Peyer's patch (tissue), 4 donors: ENCODE results near the gene GTF3C5. TPM values are rescaled to one million over a fixed set of nuclear protein-coding genes. Genes with fewer than 3 reads are reported as not detected.
"Not testable (repeated sequence)": the region's sequence is repeated elsewhere in the genome, so short reads cannot be mapped to it uniquely, and the experiment has no call there.

Source experiments
- DNase-seq, 3 donors: peaks; one replicate each; pipeline ENCODE4 v3.0.0-alpha.2; 2017 to 2019
- H3K27ac ChIP-seq, 4 donors: fragments of 200-600 bp; sonication (generic); one replicate each; pipeline ENCODE4 v1.5.1; 2016 to 2019
- H3K27me3 ChIP-seq, 2 donors: fragments of 200-600 bp; sonication (generic); one replicate each; pipeline ENCODE4 v1.5.1; 2019
- H3K36me3 ChIP-seq, 3 donors: fragments of 200-600 bp; sonication (generic); one replicate each; pipeline ENCODE4 v1.5.1; 2016 to 2019
- H3K4me1 ChIP-seq, 4 donors: fragments of 200-600 bp; sonication (generic); one replicate each; pipeline ENCODE4 v1.5.1; 2016 to 2019
- H3K4me3 ChIP-seq, 4 donors: fragments of 200-600 bp; sonication (generic); 1 replicate in 3 of 4; 2 replicates in 1 of 4; pipeline ENCODE4 v1.5.1; 2016 to 2019; ENCODE audit warnings: mild to moderate bottlenecking in 1 of 4
- H3K9me3 ChIP-seq, 4 donors: fragments of 200-600 bp; sonication (generic); one replicate each; pipeline ENCODE4 v1.5.1; 2016 to 2019; ENCODE audit warnings: mild to moderate bottlenecking in 1 of 4
- POLR2A ChIP-seq, 2 donors: fragments of 450-650 bp; IDR thresholded peaks; one replicate each; pipeline ENCODE4 v1.5.1; 2017; ENCODE audit warnings: antibody characterized with exemption in 2 of 2, mild to moderate bottlenecking in 2 of 2, moderate library complexity in 2 of 2
- total RNA-seq, 4 donors: library from RNA; depleted of rRNA; stranded (reverse); fragments of >200 nt; gene quantifications; one replicate each; pipeline ENCODE4 v1.1.0, GENCODE V29; 2016
- TF ChIP-seq, protein P1 (sequence below), 6 experiments: fragments of 450-650 bp in 4 of 6; fragments of 200-600 bp in 2 of 6; sonication (generic) in 1 of 6; IDR thresholded peaks; one replicate each; pipeline ENCODE4 v1.5.1; 2017 to 2019; ENCODE audit warnings: antibody characterized with exemption in 6 of 6, mild to moderate bottlenecking in 3 of 6, moderate library complexity in 1 of 6

Gene GTF3C5
- total RNA-seq, 4 donors from 2014 or later: 63.7 to 103 (median 73.5) TPM

GRCh38 chr9:133037775-133038515 lies 7.1 kb downstream of the GTF3C5 start:
- TF ChIP-seq, protein P1, sequence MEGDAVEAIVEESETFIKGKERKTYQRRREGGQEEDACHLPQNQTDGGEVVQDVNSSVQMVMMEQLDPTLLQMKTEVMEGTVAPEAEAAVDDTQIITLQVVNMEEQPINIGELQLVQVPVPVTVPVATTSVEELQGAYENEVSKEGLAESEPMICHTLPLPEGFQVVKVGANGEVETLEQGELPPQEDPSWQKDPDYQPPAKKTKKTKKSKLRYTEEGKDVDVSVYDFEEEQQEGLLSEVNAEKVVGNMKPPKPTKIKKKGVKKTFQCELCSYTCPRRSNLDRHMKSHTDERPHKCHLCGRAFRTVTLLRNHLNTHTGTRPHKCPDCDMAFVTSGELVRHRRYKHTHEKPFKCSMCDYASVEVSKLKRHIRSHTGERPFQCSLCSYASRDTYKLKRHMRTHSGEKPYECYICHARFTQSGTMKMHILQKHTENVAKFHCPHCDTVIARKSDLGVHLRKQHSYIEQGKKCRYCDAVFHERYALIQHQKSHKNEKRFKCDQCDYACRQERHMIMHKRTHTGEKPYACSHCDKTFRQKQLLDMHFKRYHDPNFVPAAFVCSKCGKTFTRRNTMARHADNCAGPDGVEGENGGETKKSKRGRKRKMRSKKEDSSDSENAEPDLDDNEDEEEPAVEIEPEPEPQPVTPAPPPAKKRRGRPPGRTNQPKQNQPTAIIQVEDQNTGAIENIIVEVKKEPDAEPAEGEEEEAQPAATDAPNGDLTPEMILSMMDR (IDR thresholded peaks at IDR 0.05): no peak
- no peak for TF ChIP-seq POLR2A (IDR thresholded peaks at IDR 0.05)

GRCh38 chr9:133040892-133041479 lies 10.2 kb downstream of the GTF3C5 start:
- H3K4me3 ChIP-seq, H3K27me3 ChIP-seq, H3K27ac ChIP-seq, H3K9me3 ChIP-seq, H3K4me1 ChIP-seq: not testable (repeated sequence)
- TF ChIP-seq, protein P1 (IDR thresholded peaks at IDR 0.05): peak in 4 of 6 experiments; percentile 46 to 65 (median 59)
- peak; percentile 47 to 82 (median 57) for DNase-seq
- H3K36me3 ChIP-seq: peaks cover 0 to 43% (median 0%) of the 10 kb centered on the region in 3 donors

More at GRCh38 chr9:133037775-133038515, 7.1 kb downstream of the GTF3C5 start:
- Histone ChIP-seq H3K9me3 (no peaks in the 10 kb centered on the region), H3K4me1 (no peaks in the 10 kb centered on the region), H3K27ac (no peak overlapping the region), H3K36me3 (peaks cover 0 to 13% (median 0%) of the 10 kb centered on the region in 3 donors), H3K27me3 (no peaks in the 10 kb centered on the region), H3K4me3 (no peak overlapping the region)
- peak in 1 of 3 donors; percentile 20 for DNase-seq

GRCh38 chr9:133041958-133042357 lies 11.2 kb downstream of the GTF3C5 start:
- Histone ChIP-seq H3K27ac (no peak overlapping the region), H3K27me3 (no peaks in the 10 kb centered on the region), H3K4me1 (no peaks in the 10 kb centered on the region), H3K9me3 (no peaks in the 10 kb centered on the region), H3K4me3 (no peak overlapping the region), H3K36me3 (peaks cover 0 to 52% (median 0%) of the 10 kb centered on the region in 3 donors)
- DNase-seq: no peak
- TF ChIP-seq, protein P1 (IDR thresholded peaks at IDR 0.05): no peak
- TF ChIP-seq POLR2A (IDR thresholded peaks at IDR 0.05): no peak

- Histone ChIP-seq H3K4me3 (no peak overlapping the region), H3K27me3 (no peaks in the 10 kb centered on the region), H3K27ac (no peak overlapping the region), H3K4me1 (no peaks in the 10 kb centered on the region), H3K9me3 (no peaks in the 10 kb centered on the region), H3K36me3 (peaks cover 0 to 58% (median 0%) of the 10 kb centered on the region in 3 donors)
- TF ChIP-seq, protein P1 (IDR thresholded peaks at IDR 0.05): no peak
- TF ChIP-seq POLR2A (IDR thresholded peaks at IDR 0.05): no peak
- DNase-seq: no peak
These were observed 11.9 kb downstream of the GTF3C5 start for GRCh38 chr9:133042676-133043075.

DNA sequence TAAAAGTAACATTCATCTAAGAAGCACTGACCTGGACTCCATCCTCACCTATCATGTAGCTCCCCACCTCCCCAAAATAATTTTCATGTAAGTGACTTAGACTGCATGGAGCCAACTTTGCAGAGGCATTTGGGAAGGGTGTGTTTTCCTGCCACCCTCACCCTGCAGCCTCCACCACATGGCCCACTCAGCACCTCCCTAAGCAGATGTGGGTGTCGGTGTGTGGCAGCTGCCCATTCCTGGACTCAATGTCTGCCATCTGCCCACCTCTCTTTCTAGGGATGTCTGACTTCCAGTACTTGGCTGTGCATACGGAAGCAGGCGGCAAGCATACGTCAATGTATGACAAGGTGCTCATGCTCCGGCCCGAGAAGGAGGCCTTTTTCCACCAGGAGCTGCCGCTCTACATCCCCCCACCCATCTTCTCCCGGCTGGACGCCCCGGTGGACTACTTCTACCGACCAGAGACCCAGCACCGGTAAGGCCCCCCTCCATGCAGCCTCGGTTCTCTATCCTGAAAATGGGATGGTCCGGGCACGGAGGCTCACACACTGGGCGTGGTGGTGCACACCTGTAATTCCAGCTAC lies 12.7 kb downstream of the GTF3C5 start:
- H3K4me1 ChIP-seq: no peaks in the 10 kb centered on the region
- DNase-seq: no peak
- no peak overlapping the region for H3K27ac ChIP-seq
- peaks cover 0 to 62% (median 0%) of the 10 kb centered on the region in 3 donors for H3K36me3 ChIP-seq
- no peak for TF ChIP-seq POLR2A (IDR thresholded peaks at IDR 0.05)
- TF ChIP-seq, protein P1 (IDR thresholded peaks at IDR 0.05): no peak
- H3K4me3 ChIP-seq: no peak overlapping the region
- H3K27me3 ChIP-seq: no peaks in the 10 kb centered on the region
- no peaks in the 10 kb centered on the region for H3K9me3 ChIP-seq
